Right lobe of liver (tissue), 4 donors: Measurements from ENCODE around the gene S100A16.

ENCODE experiments used
- CTCF ChIP-seq, 4 donors: fragments of 200-600 bp in 3 of 4; fragments of 450-650 bp in 1 of 4; IDR thresholded peaks; one replicate each; pipeline versions ENCODE4 v1.5.1 to v1.8.0; 2016 to 2022; ENCODE audit warnings: antibody characterized with exemption in 4 of 4, mild to moderate bottlenecking in 2 of 4
- POLR2A ChIP-seq: fragments of 450-650 bp; IDR thresholded peaks from one replicate; pipeline ENCODE4 v1.6.1; 2017; ENCODE audit warnings: antibody characterized with exemption, mild to moderate bottlenecking
- donor health status: DM: no; HTN: no; CAD: no.
- donor health status: DM: no; HTN: no; CAD: no.
- donor health status: DM: no; HTN: yes; CAD: no.

DNA sequence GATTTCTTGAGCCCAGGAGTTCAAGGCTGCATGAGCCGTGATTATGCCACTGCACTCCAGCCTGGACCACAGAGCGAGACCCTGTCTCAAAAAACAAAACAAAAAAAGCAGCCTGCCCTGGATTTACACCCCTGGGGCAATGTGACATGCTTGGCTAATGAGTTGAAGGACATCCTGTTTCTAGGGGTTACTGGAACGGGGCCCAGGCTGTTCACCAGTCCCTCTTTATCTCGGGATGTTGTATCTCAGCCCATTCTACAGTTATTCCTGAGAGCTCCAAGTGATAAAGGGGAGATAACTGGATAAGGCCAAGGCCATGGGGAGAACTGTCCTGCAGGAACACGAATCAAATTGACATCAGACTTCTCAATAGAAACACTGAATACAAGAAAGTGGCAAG is 25.6 kb downstream of the S100A16 start:
- TF ChIP-seq CTCF (IDR thresholded peaks at IDR 0.05) (no peak), POLR2A (no peak)
